TTC549 (cell line): ENCODE results near the gene KIR3DL2.
"Not testable (repeated sequence)": the region's sequence is repeated elsewhere in the genome, so short reads cannot be mapped to it uniquely, and the experiment has no call there.

ENCODE experiments used
- FAIRE-seq: peaks from 2 replicates; lab custom pipeline; 2012; peaks lifted over from hg19 to GRCh38; lab: Jason Lieb, UNC

The KIR3DL2 gene

DNA sequence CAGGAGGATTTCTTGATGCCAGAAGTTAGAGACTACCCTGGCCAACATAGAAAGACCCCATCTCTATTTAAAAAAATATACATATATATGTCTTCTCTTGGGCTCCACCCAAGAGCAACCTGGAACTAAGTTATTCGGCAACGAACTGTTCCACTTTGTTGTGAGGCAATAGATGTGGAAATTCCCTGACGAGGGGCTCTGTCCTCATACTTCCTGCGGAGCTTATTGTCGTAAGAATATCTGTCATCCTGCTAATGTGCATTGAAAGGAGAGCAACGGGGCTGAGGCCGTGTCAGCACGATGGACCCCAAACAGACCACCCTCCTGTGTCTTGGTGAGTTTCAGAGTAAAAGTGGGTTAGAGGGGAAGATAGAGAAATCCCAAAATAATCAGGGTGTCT, 23.7 kb downstream of the KIR3DL2 start, which contains the start of gene FCAR:
FCAR (plus strand) TSS at position 246 of the 400 bp plus-strand sequence; CDS start at position 301, 55 bp downstream.
- FAIRE-seq, result no peak

DNA sequence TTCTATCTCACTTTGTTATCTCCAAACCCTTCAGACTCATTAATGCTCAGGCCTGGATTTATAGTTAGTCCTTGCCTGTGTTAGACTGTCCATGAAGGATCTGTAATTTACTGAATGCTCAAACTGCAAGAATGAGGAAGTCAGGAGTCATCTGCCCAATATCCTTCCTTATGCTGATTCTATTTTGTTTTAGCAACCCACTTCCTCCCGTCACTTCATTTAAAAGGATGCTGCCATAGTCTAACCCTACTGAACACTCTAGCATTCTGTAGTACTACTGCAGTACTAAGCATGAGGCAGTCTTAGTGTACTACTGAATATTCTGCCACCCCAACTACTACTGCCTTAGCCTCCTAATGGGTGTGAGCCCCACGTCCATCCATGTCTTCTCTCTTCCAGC, 25.3 kb downstream of the KIR3DL2 start:
- FAIRE-seq, result no peak

DNA sequence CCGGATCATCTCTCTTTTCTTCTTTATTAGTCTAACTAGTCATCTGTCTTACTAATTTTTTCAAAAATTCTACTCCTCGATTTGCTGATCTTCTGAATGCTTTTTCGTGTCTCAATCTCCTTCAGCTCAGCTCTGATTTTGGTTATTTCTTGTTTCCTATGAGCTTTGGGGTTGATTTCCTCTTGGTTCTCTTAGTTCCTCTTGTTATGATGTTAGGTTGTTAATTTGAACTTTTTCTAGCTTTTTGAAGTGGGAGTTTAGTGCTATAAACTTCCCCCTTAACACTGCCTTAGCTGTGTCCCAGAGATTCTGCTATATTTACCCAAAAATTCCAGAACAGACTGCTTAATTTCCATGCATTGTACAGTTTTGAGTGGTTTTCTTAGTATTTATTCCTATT, 27.2 kb downstream of the KIR3DL2 start:
- no peak for FAIRE-seq

DNA sequence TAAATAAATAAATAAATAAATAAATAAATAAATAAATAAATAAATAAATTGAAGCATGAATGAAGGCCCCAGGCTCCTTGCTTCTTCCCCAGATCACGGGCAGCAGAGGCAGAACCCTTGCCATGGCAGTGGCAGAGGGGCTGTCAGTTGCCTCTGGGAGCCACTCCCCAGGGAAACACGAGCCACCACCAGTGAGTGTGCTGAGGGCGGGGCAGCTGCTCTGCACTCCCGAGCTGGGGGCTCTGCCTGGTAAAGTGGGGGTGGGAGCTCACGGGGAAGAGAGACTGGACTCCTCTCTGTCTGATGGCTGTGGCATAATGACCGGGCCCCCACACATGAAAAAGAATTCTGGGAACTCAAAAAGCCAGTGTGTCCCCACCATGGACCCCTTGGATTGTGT, 31.6 kb downstream of the KIR3DL2 start:
- FAIRE-seq, result no peak

DNA sequence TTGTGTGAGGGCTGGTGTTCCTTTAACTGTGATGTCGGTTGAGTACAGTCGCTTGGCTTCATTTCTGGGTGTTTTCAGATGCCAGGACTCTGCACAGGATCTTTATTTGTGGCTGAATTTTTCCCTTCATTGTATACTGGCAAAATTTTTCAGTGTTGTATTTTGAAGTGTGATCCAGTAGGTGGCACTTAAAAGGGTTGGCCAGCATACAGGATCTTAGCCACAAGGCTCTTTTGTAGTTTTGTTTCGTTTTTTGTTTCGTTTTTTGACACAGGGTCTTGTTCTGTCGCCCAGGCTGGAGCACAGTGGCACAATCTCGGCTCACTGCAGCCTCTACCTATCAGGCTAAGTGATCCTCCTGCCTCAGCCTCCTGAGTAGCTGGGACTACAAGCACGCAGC, 32.5 kb downstream of the KIR3DL2 start:
- no peak for FAIRE-seq

DNA sequence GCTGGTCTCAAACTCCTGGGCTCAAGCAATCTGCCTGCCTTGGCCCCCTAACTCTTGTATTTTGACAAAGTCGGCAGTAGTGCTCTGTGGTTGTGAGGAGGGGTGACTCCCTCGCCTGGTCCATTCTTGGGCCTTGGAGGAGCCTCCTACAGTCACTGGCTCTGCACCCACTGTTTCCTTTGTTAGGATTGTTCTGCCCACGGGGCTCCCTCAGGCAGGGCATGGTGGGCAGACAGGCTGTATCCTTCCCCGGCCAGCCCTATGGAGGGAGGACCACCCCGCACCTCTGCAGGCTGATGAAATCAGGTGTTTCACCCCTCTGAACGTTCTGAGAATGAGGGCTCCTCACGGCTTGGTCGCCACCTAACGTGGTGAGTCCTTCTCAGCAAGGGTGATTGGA, 33.0 kb downstream of the KIR3DL2 start:
- no peak for FAIRE-seq

DNA sequence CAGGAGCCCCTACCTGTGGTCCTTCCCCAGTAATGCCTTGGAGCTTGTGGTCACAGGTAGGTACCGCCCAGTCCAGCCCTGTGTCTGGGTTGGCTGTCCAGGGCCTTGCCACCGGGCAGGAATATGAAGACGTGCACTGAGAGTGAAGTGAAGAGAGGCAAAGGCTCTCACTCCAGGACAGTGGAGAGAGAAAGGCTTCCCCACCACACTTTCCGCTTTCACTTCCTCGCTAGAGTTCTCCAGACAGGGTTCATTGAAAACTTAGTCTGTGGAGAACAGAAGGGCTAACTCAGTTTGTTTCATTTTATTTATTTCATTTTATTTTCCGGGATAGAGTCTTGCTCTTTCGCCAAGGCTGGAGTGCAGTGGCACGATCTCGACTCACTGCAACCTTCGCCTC, 38.0 kb downstream of the KIR3DL2 start:
- no peak for FAIRE-seq

DNA sequence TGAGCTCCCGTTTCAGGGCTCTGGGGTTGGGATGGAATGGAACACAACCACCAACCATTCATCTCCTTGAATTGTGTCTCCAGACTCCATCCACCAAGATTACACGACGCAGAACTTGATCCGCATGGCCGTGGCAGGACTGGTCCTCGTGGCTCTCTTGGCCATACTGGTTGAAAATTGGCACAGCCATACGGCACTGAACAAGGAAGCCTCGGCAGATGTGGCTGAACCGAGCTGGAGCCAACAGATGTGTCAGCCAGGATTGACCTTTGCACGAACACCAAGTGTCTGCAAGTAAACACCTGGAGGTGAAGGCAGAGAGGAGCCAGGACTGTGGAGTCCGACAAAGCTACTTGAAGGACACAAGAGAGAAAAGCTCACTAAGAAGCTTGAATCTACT, 39.3 kb downstream of the KIR3DL2 start:
- no peak for FAIRE-seq

DNA sequence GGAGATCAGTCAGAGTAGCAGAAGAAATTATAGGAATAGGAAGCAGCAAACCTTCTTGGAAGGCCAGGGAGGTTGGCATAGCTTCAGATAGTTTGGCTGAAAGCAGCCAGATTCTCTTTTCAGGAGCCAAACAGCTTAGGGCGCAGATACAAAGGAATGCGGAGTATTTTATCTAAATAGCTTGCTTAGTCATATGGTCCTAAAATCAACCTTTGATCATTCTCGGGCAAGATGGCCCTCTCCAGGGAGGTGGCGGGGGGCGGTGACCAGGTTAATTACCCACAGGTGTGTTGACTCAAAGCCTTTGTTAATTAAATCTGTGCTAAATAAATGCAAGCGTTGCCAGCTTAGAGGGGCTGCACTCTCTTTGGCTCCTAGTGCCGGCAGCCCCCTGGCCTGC, 43.2 kb downstream of the KIR3DL2 start:
- FAIRE-seq, result no peak

DNA sequence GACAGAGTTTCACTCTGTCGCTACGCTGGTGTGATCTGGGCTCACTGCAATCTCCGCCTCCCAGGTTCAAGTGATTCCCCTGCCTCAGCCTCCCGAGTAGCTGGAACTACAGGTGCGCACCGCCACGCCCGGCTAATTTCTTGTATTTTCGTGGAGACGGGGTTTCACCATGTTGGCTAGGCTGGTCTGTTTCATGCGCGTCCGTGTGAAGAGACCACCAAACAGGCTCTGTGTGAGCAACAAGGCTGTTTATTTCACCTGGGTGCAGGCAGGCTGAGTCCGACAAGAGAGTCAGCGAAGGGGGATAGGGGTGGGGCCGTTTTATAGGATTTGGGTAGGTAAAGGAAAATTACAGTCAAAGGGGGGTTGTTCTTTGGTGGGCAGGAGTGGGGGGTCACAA, 43.9 kb downstream of the KIR3DL2 start:
- not testable (repeated sequence) for FAIRE-seq

DNA sequence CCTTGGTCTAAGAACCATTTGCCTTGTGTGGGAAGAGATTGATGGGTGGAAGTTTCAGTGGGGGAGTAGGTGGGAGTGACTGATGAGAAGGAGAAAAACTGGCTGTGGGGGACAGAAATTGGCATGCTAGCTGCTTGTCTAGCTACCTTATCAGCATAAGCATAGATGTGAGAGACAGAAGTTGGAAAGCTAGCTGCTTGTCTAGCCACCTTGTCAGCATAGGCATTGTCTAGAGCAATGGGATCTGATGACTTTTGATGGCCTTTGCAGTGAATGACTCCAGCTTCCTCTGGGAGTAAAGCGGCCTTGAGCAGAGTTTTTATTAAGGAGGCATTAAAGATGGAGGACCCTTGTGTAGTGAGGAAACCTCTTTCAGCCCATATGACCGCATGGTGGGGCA, 45.8 kb downstream of the KIR3DL2 start:
- no peak for FAIRE-seq

DNA sequence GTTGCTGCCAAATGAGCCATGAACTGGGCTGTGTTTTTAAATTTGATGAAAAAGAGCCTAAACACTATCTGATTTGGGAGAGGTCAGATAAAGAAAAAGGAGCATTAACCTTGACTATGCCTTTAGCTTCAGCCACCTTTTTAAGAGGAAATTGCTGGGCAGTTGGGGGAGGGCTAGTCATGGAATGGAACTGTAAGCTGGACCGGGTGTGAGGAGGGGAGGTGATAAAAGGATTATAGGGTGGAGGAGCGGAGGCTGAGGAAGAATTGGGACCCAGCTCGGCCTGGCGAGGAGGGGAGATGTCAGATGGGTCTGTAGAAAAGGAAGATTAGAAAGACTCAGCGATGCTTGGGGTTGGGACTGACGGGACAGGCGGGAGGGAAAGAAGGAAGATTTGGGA, 48.4 kb downstream of the KIR3DL2 start:
- not testable (repeated sequence) for FAIRE-seq

DNA sequence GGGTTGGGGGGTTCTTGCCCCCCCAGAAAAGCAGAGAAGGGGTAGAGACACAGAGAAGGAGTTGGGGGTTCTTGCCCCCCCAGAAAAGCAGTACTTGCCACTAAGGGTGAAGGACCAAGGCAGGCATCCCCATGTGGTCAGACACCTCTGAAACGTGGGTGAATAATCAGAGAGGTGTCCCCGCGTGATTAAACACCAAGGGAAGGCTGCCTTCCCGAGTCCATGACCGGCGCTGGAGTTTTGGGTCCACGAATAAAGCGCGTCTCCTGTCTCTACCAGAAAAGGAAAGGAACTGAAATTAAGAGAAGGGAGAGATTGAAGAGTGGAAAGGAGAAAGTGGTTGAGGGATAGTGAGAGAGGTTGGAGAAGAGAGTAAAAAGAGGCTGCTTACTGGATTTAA, 49.4 kb downstream of the KIR3DL2 start:
- FAIRE-seq, result not testable (repeated sequence)

DNA sequence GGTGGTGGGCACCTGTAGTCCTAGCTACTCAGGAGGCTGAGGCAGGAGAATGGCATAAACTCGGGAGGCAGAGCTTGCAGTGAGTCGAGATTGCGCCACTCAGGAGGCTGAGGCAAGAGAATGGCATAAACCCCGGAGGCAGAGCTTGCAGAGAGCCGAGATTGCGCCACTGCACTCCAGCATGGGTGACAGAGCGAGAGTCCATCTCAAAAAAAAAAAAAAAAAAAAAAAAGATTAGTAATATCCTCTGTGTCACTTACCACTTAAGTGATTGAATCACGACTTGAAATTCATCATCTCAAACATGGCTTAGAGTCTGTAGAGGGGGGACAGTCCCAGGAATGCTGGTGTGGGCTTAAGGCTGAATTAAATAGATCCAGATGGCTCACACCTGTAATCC, 50.9 kb downstream of the KIR3DL2 start:
- not testable (repeated sequence) for FAIRE-seq

DNA sequence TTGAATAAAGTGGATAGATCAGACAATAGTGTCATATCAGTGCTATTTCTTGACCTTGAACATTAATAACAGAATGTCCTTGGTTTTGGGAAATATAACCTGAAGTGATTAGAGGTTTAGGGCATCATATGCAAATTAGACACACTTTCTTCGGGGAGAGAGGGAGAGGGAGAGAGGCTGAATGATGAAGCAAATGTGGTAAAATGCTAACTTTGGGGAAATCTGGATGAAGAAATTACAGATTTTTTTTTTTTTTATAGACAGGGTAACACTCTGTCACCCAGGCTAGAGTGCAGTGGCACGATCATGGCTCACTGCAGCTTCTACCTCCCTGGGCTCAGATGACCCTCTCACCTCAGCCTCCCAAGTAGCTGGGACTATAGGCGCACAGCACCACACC, 51.8 kb downstream of the KIR3DL2 start:
- FAIRE-seq, result no peak

DNA sequence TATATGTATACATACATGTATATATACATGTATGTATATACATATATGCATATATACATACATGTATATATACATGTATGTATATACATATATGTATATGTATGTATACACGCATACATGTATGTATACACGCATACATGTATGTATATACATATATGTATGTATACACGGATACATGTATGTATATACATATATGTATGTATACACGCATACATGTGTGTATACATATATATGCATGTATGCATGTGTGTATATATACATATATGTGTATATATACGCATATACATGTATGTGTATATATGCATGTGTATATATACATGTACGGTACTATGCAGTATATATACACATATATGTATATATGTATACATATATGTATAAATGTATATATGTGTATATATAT, 53.1 kb downstream of the KIR3DL2 start:
- FAIRE-seq, result no peak

DNA sequence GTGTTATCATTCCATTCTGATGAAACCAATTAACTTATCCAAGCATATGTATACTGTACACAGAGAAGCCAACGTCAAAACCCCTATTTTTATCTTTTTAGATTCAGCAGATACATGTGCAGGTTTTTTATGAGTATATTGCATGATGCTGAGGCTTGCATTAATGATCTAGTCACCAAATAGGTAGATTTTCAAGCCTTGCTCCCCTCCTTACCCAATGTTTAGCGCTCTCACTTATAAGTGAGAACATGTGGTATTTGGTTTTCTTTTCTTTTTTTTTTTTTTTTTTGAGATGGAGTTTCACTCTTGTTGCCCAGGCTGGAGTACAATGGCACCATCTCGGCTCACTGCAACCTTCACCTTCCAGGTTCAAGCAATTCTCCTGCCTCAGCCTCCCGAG, 54.0 kb downstream of the KIR3DL2 start:
- FAIRE-seq, result not testable (repeated sequence)

DNA sequence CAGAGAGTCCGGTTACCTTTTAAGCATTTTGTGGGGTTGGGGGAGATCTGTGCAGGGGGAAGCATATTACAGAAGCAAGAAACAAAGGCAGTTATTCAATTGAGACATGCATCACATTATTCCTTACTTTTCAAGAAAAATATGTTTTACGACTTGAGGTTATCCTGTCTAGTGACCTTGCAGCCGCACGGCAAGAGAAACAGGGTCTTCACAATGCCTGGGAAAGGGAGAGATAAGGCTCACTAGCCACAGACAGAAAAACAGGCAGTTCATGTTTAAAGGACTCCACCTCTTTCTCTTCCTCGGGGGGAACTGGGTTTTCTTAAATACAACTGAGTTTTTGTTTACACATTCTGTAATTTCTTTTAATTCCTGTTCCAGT, 55.2 kb downstream of the KIR3DL2 start:
- no peak for FAIRE-seq

DNA sequence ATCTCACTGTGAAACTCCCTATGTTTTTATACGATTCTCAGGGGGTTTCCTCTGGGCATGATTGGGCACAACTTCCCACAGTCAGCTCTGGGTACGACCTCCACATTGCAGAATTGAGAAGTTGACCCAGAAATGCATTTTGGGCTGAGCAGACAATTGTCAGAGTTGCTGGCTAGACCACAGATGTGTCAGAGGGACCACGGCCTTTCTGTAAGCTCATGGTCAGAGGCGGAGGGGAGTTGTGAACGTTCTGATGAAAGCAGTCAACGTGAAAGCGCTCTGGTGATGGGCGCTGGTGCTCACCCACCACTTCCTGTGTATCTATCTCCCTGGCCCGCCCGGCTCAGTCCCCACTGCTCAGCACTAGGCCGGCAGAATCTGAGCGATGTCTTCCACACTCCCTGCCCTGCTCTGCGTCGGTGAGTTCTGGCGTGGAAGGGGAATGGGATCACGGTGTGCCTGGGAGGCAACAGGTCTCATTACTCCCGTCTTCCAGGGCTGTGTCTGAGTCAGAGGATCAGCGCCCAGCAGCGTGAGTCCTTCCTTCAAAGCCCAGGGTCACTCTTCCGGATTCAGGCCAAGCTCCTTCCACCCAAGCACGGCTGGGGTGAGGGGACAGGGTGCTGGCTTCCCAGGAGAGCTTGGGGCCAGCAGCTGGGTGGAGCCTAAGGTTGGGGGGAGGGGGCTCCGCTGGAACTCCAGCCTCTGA, 55.7 kb downstream of the KIR3DL2 start, which contains the start of gene NCR1:
NCR1 (plus strand) TSS at position 346 of the 709 bp plus-strand sequence; CDS start at position 386, 40 bp downstream.
- FAIRE-seq, result no peak

DNA sequence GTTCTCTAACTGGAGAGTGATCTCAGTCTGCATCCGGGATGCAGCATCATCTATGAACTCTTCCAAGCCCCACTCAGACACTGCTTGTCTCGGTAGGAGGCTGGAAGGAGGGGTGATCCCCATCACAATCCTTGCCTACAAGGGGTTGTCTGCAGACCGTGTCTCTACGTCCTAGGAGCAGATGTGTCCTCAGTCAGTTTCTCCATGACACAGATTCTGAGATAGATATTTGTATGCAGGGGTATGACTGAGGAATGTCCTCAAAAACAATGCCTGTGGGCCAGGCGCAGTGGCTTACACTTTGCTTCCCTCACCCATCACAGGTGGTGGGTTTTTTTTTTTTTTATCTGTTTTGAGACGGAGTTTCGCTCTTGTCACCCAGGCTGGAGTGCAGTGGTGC, 56.6 kb downstream of the KIR3DL2 start:
- no peak for FAIRE-seq

DNA sequence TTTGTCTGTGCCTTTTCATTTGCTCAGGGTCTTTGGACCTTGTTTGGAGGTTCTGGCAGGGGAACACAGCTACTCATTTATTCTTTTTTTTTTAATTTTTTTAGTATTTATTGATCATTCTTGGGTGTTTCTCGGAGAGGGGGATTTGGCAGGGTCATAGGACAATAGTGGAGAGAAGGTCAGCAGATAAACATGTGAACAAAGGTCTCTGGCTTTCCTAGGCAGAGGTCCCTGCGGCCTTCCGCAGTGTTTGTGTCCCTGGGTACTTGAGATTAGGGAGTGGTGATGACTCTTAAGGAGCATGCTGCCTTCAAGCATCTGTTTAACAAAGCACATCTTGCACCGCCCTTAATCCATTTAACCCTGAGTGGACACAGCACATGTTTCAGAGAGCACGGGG, 57.7 kb downstream of the KIR3DL2 start:
- not testable (repeated sequence) for FAIRE-seq
